Measurements from ENCODE around the gene MYH11.

DNA sequence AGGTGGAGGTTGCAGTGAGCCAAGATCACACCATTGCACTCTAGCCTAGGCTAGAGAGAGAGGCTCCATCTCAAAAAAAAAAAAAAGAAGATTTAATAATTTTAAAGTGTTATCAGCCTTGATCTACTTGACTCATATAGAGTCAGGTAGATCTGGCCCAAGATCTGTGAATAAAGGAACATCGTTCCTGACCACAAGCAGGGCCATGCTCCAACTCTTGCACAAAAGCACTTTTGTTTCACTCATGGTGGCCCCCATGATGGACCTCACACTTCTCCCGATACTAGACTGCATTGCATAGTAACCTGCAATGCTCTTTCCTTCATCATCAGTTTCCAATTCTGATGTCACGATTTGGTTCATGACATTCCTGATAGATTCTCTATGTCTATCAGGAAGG lies 5.2 kb upstream of the MYH11 start:
- TF ChIP-seq GATA2 (IDR thresholded peaks at IDR 0.05; ENCODE audit: low read depth, low read length) (no peak), GATA3 (IDR thresholded peaks at IDR 0.05; ENCODE audit: low read depth, low read length) (no peak)

Data from SH-SY5Y (cell line).